GM12864 (cell line): ENCODE data around the gene KCTD2.
"Not testable (repeated sequence)": the region's sequence is repeated elsewhere in the genome, so short reads cannot be mapped to it uniquely, and the experiment has no call there.

Experiments used
- DNase-seq: peaks from one replicate; pipeline ENCODE4 v3.0.0-alpha.2; 2011; ENCODE audit warnings: low read depth
- H3K4me3 ChIP-seq: 2 replicates; pipeline ENCODE4 v1.5.1; 2011; ENCODE audit warnings: mild to moderate bottlenecking, low read depth, low read length, control low read depth
- CTCF ChIP-seq: IDR thresholded peaks from 2 replicates; pipeline ENCODE4 v1.5.1; 2011; ENCODE audit warnings: low read depth, mild to moderate bottlenecking, moderate library complexity, low read length, control low read depth, inconsistent platforms; ENCODE audit errors: missing control alignments

The KCTD2 gene

GRCh38 chr17:75033346-75034235, 13.4 kb upstream of the KCTD2 start:
- DNase-seq: peak; percentile 55
- TF ChIP-seq CTCF: no peak
- H3K4me3 ChIP-seq: peak overlapping the region; percentile 90

- peak overlapping the region; percentile 90 for H3K4me3 ChIP-seq
- peak; percentile 11 for TF ChIP-seq CTCF
- peak; percentile 77 for DNase-seq
These were observed 12.7 kb upstream of the KCTD2 start for GRCh38 chr17:75034236-75034908.

- no peak for DNase-seq
These were observed 10.3 kb upstream of the KCTD2 start for GRCh38 chr17:75036643-75037268.

GRCh38 chr17:75039238-75039637, 7.8 kb upstream of the KCTD2 start:
- DNase-seq: no peak
- H3K4me3 ChIP-seq: no peak overlapping the region
- TF ChIP-seq CTCF: no peak

More at GRCh38 chr17:75036643-75037268, 10.3 kb upstream of the KCTD2 start:
- H3K4me3 ChIP-seq: no peak overlapping the region
- no peak for TF ChIP-seq CTCF

GRCh38 chr17:75041656-75042280, 5.3 kb upstream of the KCTD2 start:
- DNase-seq: no peak
- TF ChIP-seq CTCF: no peak
- no peak overlapping the region for H3K4me3 ChIP-seq

- not testable (repeated sequence) for DNase-seq, H3K4me3 ChIP-seq
These were observed 3.2 kb upstream of the KCTD2 start for GRCh38 chr17:75043789-75044188.

GRCh38 chr17:75044716-75045115, 2.3 kb upstream of the KCTD2 start:
- DNase-seq: no peak
- TF ChIP-seq CTCF: no peak
- H3K4me3 ChIP-seq: no peak overlapping the region

- DNase-seq: not testable (repeated sequence)
- peak overlapping the region; percentile 100 for H3K4me3 ChIP-seq
These were observed 1.0 kb upstream of the KCTD2 start for GRCh38 chr17:75045946-75046406.
